Prostate gland (tissue), 2 donors: ENCODE results near the gene TGIF1. TPM values are rescaled to one million over a fixed set of nuclear protein-coding genes. Genes with fewer than 3 reads are reported as not detected.

ENCODE experiments used
- DNase-seq: peaks from one replicate; pipeline ENCODE4 v3.0.0-alpha.2; 2019; ENCODE audit warnings: low spot score
- H3K27ac ChIP-seq, 2 donors: fragments of 200-600 bp; sonication (generic); 2 replicates each; pipeline ENCODE4 v1.5.1; 2017 to 2019
- H3K27me3 ChIP-seq: fragments of 200-600 bp; sonication (generic); replicated peaks from 2 replicates; pipeline ENCODE4 v1.5.1; 2019; ENCODE audit not compliant: insufficient read depth
- H3K36me3 ChIP-seq, 2 donors: fragments of 200-600 bp; sonication (generic); 1 replicate in 1 of 2; 2 replicates in 1 of 2; pipeline versions ENCODE4 v1.5.1 to v1.8.1; 2017 to 2019
- H3K4me1 ChIP-seq: fragments of 200-600 bp; sonication (generic); replicated peaks from 2 replicates; pipeline ENCODE4 v1.5.1; 2019
- H3K4me3 ChIP-seq, 2 donors: fragments of 200-600 bp; sonication (generic); 2 replicates each; pipeline ENCODE4 v1.5.1; 2017 to 2019
- H3K9me3 ChIP-seq: fragments of 200-600 bp; sonication (generic); 2 replicates; pipeline ENCODE4 v1.5.1; 2017
- POLR2A ChIP-seq: fragments of 450-650 bp; IDR thresholded peaks from one replicate; pipeline ENCODE4 v1.6.1; 2016; ENCODE audit warnings: antibody characterized with exemption, mild to moderate bottlenecking
- POLR2AphosphoS5 ChIP-seq: sonication (generic); formaldehyde crosslinking; IDR thresholded peaks from one replicate; pipeline ENCODE4 v1.6.1; 2017; ENCODE audit warnings: antibody characterized with exemption
- WGBS: methylation state at CpG from one replicate; pipeline ENCODE4 v1.1.5; 2018; 5-methylcytosine and 5-hydroxymethylcytosine counted together
- intact Hi-C: fragments of 100-400 bp; cut with DNase I; formaldehyde crosslinking; loops from one replicate; pipeline ENCODE4 v1.14.2; 2022
- total RNA-seq, 2 donors: library from RNA; depleted of rRNA; stranded (reverse); fragments of >200 nt; gene quantifications; one replicate each; pipeline ENCODE4 v1.1.0, GENCODE V29; 2016
- TF ChIP-seq, protein P1 (sequence below), 4 experiments: fragments of 200-600 bp in 2 of 4; fragments of 450-650 bp in 2 of 4; sonication (generic) in 2 of 4; IDR thresholded peaks; 1 replicate in 3 of 4; 2 replicates in 1 of 4; pipeline ENCODE4 v1.5.1; 2016 to 2019; ENCODE audit warnings: antibody characterized with exemption in 4 of 4, mild to moderate bottlenecking in 2 of 4, moderate library complexity in 2 of 4

TGIF1 gene
- total RNA-seq, 2 donors from 2014 or later, result 124 to 151 TPM

DNA sequence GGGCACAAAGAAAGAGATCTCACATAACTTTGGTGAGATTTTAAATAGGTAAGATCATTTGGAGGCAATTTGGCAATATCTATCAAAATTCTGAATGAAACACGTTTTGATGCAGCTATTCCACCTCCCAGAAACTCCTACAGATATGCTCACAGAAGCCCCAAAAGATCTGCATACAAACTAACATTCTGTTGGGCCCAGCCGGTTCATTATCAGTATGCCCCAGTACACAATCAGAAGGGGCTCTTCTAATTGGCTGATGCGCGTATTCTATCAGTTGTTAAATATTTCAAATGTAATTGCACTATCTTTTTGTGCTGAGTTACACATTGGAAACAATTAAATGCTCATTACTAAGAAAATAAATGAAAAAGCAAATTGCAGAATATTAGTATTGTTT, 7.1 kb upstream of the TGIF1 start:
- H3K27me3 ChIP-seq, result no peaks in the 10 kb centered on the region
- H3K36me3 ChIP-seq, result no peaks in the 10 kb centered on the region
- DNase-seq, result no peak
- intact Hi-C loops, result no loop called here
- TF ChIP-seq, protein P1, sequence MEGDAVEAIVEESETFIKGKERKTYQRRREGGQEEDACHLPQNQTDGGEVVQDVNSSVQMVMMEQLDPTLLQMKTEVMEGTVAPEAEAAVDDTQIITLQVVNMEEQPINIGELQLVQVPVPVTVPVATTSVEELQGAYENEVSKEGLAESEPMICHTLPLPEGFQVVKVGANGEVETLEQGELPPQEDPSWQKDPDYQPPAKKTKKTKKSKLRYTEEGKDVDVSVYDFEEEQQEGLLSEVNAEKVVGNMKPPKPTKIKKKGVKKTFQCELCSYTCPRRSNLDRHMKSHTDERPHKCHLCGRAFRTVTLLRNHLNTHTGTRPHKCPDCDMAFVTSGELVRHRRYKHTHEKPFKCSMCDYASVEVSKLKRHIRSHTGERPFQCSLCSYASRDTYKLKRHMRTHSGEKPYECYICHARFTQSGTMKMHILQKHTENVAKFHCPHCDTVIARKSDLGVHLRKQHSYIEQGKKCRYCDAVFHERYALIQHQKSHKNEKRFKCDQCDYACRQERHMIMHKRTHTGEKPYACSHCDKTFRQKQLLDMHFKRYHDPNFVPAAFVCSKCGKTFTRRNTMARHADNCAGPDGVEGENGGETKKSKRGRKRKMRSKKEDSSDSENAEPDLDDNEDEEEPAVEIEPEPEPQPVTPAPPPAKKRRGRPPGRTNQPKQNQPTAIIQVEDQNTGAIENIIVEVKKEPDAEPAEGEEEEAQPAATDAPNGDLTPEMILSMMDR (IDR thresholded peaks at IDR 0.05), result no peak
- TF ChIP-seq POLR2A (no peak), POLR2AphosphoS5 (no peak)
- no peak overlapping the region for H3K27ac ChIP-seq
- no peak overlapping the region for H3K4me3 ChIP-seq
- H3K9me3 ChIP-seq, result no peaks in the 10 kb centered on the region
- H3K4me1 ChIP-seq, result no peaks in the 10 kb centered on the region
- 71% methylated on average over 4 of the region's 4 CpGs for WGBS

DNA sequence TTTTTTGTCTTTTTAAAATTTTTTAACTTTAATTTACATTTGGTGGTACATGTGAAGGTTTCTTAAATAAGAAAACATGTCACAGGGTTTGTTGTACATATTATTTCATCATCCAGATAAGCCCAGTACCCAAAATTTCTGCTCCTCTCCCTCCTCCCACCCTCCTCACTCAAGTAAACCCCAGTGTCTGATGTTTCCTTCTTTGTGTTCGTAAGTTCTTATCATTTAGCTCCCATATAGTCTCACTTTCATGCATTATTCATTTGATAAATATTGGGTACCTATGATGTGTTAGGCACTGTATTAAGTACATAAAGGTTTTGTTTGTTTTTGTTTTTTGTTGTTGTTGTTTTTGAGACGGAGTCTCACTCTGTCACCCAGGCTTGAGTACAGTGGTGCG, 5.7 kb upstream of the TGIF1 start:
- Histone ChIP-seq H3K27me3 (no peaks in the 10 kb centered on the region), H3K36me3 (no peaks in the 10 kb centered on the region), H3K4me1 (no peaks in the 10 kb centered on the region), H3K4me3 (no peak overlapping the region), H3K27ac (no peak overlapping the region), H3K9me3 (no peaks in the 10 kb centered on the region)
- intact Hi-C loops, result no loop called here
- TF ChIP-seq, protein P1 (IDR thresholded peaks at IDR 0.05), result no peak
- TF ChIP-seq POLR2AphosphoS5 (no peak), POLR2A (no peak)
- WGBS, result 94% methylated on average over 3 of the region's 3 CpGs
- no peak for DNase-seq

DNA sequence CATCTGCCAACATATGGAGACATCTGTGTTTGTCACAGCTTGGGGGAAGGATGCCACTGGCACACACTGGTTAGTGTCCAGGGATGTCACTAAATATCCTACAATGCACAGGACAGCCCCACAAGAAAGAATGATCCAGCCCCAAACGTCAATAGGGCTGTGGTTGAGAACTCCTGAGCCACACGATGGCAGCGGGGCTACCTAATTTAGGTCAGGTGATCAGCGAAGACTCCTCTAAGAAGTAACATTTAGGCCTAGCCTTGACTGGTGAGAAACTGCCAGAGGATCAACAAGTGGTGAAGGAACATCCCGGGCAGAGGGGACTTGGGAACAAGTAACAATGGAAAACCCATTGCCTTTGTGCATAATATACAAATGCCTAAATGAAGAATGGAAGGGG, 5.0 kb upstream of the TGIF1 start:
- Histone ChIP-seq H3K27ac (no peak overlapping the region), H3K4me1 (no peaks in the 10 kb centered on the region), H3K4me3 (no peak overlapping the region), H3K36me3 (no peaks in the 10 kb centered on the region), H3K27me3 (no peaks in the 10 kb centered on the region), H3K9me3 (no peaks in the 10 kb centered on the region)
- WGBS, result 83% methylated on average over 5 of the region's 5 CpGs
- no peak for DNase-seq
- TF ChIP-seq POLR2AphosphoS5, result no peak
- TF ChIP-seq POLR2A, result no peak
- TF ChIP-seq, protein P1 (IDR thresholded peaks at IDR 0.05), result no peak
- intact Hi-C loops, result loop anchor here (5.0 kb wide), 1 partner anchor 222 kb away; no protein-coding TSS in a partner anchor

DNA sequence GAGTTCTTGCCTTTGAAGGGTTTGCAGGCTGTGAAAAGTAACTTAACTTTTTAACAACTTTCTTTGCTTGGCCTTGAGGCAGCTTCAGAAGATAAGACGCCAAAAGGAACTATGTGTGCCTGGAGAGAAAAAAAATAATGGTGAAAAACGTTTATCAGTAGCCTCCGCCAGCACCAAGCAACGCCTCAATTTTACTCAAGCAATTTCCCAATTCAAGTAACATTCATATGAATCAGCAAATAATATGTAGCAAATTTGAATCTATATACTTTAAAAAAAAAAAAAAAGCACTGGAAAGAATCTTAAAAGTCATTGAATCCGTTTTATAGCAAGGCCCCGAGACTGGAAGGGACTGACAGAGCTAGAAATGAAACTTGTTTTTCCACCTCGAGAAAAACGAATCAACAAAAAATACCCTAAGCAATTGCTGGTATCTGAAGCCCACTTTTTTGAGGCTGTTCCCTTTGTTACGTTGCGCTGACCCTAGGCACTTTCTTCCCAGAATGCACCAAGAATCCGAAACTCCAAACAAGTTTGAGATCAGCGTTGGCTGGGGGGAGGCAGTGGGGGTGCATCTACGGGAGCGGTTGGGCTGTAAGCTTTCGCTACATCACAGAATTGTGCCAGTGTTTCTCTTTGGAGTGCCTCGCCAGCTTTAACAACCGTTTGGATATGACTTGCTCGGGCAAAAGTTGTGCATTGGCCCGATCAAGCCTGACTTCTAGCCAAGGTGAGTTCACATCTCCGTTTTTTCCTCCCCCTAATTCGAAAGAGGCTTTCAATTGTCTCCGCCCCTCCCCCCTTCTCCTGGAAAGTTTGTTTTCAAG, 2.7 kb upstream of the TGIF1 start:
- peak overlapping the region; percentile 67 to 91 for H3K4me3 ChIP-seq
- H3K27me3 ChIP-seq, result no peaks in the 10 kb centered on the region
- no peak for DNase-seq
- intact Hi-C loops, result loop anchor here (5.0 kb wide), 1 partner anchor 220 kb away; no protein-coding TSS in a partner anchor
- H3K4me1 ChIP-seq, result no peaks in the 10 kb centered on the region
- no peaks in the 10 kb centered on the region for H3K36me3 ChIP-seq
- peak overlapping the region; percentile 99 for H3K27ac ChIP-seq
- H3K9me3 ChIP-seq, result no peaks in the 10 kb centered on the region
- TF ChIP-seq, protein P1 (IDR thresholded peaks at IDR 0.05), result no peak
- TF ChIP-seq POLR2AphosphoS5 (no peak), POLR2A (no peak)
- WGBS, result under 1% methylated on average over 22 of the region's 22 CpGs
